Mucosa of rectum (tissue), 2 donors: ENCODE results near the gene RIT1.
"Not testable (repeated sequence)": the region's sequence is repeated elsewhere in the genome, so short reads cannot be mapped to it uniquely, and the experiment has no call there.

Experiments used
- H3K27ac ChIP-seq, 2 donors: one replicate each; pipeline ENCODE4 v1.7.0; 2013; ENCODE audit warnings: inconsistent platforms in 2 of 2, low read depth in 2 of 2, low read length in 2 of 2
- H3K27me3 ChIP-seq, 2 donors: one replicate each; pipeline ENCODE4 v1.7.0; 2013; ENCODE audit warnings: low read length in 2 of 2; ENCODE audit not compliant: control insufficient read depth in 2 of 2, insufficient read depth in 2 of 2
- H3K36me3 ChIP-seq, 2 donors: one replicate each; pipeline ENCODE4 v1.7.0; 2013; ENCODE audit warnings: low read length in 2 of 2; ENCODE audit not compliant: control insufficient read depth in 2 of 2, insufficient read depth in 2 of 2
- H3K4me1 ChIP-seq, 2 donors: one replicate each; pipeline ENCODE4 v1.7.0; 2013; ENCODE audit warnings: low read length in 2 of 2, mild to moderate bottlenecking in 1 of 2; ENCODE audit not compliant: control insufficient read depth in 2 of 2, insufficient read depth in 2 of 2
- H3K4me3 ChIP-seq, 2 donors: one replicate each; pipeline ENCODE4 v1.7.0; 2013; ENCODE audit warnings: low read length in 2 of 2
- H3K9ac ChIP-seq, 2 donors: one replicate each; pipeline ENCODE4 v1.7.0; 2013; ENCODE audit warnings: low read length in 2 of 2, low read depth in 1 of 2, mild to moderate bottlenecking in 1 of 2
- H3K9me3 ChIP-seq, 2 donors: one replicate each; pipeline ENCODE4 v1.7.0; 2013; ENCODE audit warnings: low read length in 2 of 2; ENCODE audit not compliant: control insufficient read depth in 2 of 2
- donor health status: healthy.
- donor health status: Normal muscosa, but diverticular disease.

Gene RIT1

DNA sequence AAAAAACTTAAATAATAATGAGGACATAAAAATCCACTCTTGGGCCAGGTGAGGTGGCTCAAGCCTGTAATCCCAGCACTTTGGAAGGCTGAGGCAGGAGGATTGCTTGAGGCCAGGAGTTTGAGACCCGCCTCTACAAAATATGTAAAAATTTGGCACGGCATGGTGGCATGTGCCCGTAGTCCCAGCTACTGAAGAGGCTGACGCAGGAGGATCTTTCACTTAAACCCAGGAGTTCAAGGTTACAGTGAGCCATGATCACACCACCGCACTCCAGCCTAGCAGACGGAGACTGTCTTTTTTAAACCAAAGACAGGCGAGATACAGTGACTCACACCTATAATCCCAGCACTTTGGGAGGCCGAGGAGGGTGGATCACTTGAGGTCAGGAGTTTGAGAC, 14.7 kb downstream of the RIT1 start:
- H3K27me3 ChIP-seq, H3K4me3 ChIP-seq, H3K9me3 ChIP-seq, H3K9ac ChIP-seq, H3K4me1 ChIP-seq, H3K27ac ChIP-seq: not testable (repeated sequence)
- peaks cover 27 to 39% of the 10 kb centered on the region in 2 donors for H3K36me3 ChIP-seq

DNA sequence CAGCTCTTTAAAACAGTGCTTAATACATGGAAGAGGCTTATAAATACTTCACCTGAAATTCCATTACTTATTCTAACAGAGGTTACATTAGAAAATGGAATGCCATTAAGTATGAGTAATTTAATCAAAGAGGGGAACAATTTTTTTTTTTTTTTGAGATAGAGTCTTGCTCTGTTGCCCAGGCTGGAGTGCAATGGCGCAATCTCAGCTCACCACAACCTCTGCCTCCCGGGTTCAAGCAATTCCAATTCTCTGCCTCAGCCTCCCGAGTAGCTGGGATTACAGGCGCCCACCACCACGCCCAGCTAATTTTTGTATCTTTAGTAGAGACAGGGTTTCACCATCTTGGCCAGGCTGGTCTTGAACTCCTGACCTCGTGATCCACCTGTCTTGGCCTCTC, 15.5 kb downstream of the RIT1 start:
- not testable (repeated sequence) for H3K4me3 ChIP-seq, H3K27me3 ChIP-seq, H3K9me3 ChIP-seq, H3K9ac ChIP-seq, H3K4me1 ChIP-seq, H3K27ac ChIP-seq
- peaks cover 21 to 31% of the 10 kb centered on the region in 2 donors for H3K36me3 ChIP-seq

DNA sequence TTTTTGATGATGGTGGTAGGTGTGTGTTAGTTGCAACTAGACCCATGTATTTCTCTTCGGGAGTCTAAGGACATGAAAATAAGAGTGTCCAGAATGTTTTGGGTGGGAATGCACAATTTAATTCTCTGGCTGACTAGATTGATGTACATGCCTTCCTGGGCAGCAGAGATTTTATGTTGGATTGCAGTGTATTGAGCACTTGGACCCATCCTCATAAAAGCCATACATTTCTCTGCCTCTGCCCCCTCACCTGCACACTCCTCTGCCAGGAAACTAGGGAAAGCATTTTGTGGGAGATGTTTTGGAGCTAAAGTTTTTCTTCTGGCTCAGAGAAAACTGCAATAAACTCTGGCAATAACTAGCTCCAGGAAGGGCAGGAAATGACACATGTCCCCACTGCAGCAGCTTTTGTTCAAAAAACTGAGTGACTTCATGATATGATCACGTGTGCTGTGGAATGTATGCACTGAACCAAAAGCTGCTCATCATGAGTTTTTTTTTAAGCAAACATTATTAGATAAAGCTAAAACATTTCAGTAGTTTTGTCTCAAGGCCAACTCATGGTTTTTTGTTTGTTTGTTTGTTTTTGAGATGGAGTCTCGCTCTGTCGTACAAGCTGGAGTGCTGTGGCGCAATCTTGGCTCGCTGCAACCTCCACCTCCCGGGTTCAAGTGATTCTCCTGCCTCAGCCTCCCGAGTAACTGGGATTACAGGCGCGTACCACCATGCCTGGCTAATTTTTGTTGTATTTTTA, 17.6 kb downstream of the RIT1 start:
- H3K4me3 ChIP-seq, result no peak overlapping the region
- no peaks in the 10 kb centered on the region for H3K27me3 ChIP-seq
- H3K9ac ChIP-seq, result no peak overlapping the region
- H3K4me1 ChIP-seq, result peaks cover 0 to 8% of the 10 kb centered on the region in 2 donors
- H3K36me3 ChIP-seq, result peaks cover under 1 to 10% of the 10 kb centered on the region in 2 donors
- no peaks in the 10 kb centered on the region for H3K9me3 ChIP-seq
- H3K27ac ChIP-seq, result peak overlapping the region; percentile 6 to 62

DNA sequence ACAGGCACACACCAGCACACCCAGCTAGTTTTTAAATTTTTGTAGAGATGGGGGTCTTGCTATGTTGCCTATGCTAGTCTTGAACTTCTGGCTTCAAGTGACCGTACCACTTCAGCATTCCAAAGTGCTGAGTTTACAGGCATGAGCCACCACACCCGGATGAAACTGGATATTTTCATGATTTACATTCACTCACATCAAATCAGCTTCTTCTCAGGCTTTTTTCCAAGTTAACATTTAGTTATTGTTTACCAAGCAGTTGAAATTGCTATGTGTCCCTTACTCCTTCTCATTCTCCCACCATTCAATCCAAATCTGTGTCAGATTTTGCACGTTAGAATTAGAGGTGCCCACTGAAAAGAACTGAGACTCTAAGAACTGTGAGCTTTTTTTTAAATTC, 18.4 kb downstream of the RIT1 start:
- no peaks in the 10 kb centered on the region for H3K9me3 ChIP-seq
- peak overlapping the region in 1 of 2 donors; percentile 62 for H3K27ac ChIP-seq
- no peak overlapping the region for H3K9ac ChIP-seq
- H3K4me3 ChIP-seq, result no peak overlapping the region
- H3K4me1 ChIP-seq, result peaks cover 0 to 8% of the 10 kb centered on the region in 2 donors
- peaks cover 0 to 9% of the 10 kb centered on the region in 2 donors for H3K36me3 ChIP-seq
- H3K27me3 ChIP-seq, result no peaks in the 10 kb centered on the region

DNA sequence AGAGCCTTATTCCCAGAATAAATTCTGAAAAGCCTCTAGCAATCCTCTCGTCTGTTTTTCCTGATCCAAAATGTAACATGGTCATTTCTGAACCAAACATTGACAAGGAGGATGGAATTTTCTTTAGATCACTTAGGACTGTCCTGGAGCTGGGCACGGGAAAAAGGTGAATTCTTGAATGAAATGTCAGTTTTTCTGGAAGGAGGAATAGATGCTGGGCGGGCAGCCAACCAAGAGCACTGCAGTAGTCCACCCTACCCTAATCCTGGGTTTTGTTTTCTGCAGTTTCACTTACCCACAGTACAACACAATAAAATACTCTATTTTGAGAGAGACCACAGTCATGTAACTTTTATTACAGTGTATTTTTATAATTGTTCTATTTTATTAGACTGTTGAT, 20.9 kb downstream of the RIT1 start:
- Histone ChIP-seq H3K4me3 (no peak overlapping the region), H3K27ac (no peak overlapping the region), H3K27me3 (no peaks in the 10 kb centered on the region), H3K9me3 (no peaks in the 10 kb centered on the region), H3K4me1 (peaks cover 0 to 8% of the 10 kb centered on the region in 2 donors), H3K9ac (no peak overlapping the region), H3K36me3 (no peaks in the 10 kb centered on the region)

DNA sequence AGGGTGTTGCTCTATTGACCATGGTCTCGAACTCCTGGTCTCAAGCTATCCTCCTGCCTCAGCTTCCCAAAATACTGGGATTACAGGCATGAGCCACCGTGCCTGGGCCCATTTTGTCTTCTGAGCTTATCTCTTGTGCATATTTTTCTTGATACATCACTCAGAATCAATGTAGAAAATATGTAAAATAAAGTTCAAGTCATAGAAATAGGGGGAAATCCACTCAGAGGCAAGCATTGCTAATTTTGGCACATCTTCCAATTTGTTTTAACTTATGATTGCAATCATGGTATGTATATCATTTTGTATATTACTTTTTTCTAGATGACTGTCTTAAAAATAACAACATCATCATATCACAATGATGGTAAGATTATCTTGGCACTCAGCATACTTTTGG, 21.6 kb downstream of the RIT1 start:
- H3K27ac ChIP-seq, result no peak overlapping the region
- H3K4me1 ChIP-seq, result peaks cover 0 to 8% of the 10 kb centered on the region in 2 donors
- H3K9ac ChIP-seq, result no peak overlapping the region
- H3K4me3 ChIP-seq, result no peak overlapping the region
- H3K27me3 ChIP-seq, result no peaks in the 10 kb centered on the region
- no peaks in the 10 kb centered on the region for H3K9me3 ChIP-seq
- H3K36me3 ChIP-seq, result no peaks in the 10 kb centered on the region

DNA sequence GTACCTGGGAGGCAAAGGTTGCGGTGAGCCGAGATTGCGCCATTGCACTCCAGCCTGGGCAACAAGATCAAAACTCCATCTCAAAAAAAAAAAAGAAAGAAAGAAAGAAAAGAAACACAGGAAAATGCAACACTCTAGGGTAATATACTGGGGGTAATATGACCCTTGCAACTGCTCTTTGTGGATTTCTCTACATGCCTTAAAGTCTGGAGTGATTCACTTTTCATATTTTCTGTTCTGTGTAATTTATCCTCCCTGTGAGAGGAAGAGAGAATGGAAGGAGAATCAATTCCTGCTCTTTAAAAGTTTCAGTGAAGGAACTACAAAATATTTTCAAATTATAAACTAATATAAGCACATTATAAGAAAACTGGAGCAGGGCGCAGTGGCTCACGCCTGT, 22.7 kb downstream of the RIT1 start:
- Histone ChIP-seq H3K27ac (no peak overlapping the region), H3K4me1 (peaks cover 0 to 8% of the 10 kb centered on the region in 2 donors), H3K36me3 (no peaks in the 10 kb centered on the region), H3K4me3 (no peak overlapping the region), H3K9ac (no peak overlapping the region), H3K9me3 (no peaks in the 10 kb centered on the region), H3K27me3 (no peaks in the 10 kb centered on the region)

DNA sequence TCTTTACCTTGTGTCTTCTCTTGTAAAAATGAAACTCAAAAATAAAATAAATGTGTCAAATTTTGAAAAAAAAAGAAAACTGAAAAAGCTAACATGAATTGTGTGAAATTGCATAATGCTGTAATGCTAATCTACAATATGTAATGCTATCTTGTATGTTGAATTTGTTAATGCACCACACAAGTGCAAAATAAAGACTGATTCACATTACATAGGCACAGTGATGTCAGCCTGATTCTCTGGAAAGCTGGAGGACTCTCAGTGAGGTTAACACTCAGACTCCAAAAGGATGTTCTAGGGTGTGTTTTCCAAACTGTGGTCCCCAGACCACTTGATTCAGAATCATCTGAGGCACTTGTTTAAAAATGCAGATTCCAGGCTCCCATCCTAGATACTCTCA, 26.2 kb downstream of the RIT1 start:
- H3K27me3 ChIP-seq, result no peaks in the 10 kb centered on the region
- H3K36me3 ChIP-seq, result peaks cover 0 to 2% of the 10 kb centered on the region in 2 donors
- H3K4me1 ChIP-seq, result peaks cover 0 to 2% of the 10 kb centered on the region in 2 donors
- no peak overlapping the region for H3K4me3 ChIP-seq
- no peaks in the 10 kb centered on the region for H3K9me3 ChIP-seq
- no peak overlapping the region for H3K27ac ChIP-seq
- H3K9ac ChIP-seq, result no peak overlapping the region

DNA sequence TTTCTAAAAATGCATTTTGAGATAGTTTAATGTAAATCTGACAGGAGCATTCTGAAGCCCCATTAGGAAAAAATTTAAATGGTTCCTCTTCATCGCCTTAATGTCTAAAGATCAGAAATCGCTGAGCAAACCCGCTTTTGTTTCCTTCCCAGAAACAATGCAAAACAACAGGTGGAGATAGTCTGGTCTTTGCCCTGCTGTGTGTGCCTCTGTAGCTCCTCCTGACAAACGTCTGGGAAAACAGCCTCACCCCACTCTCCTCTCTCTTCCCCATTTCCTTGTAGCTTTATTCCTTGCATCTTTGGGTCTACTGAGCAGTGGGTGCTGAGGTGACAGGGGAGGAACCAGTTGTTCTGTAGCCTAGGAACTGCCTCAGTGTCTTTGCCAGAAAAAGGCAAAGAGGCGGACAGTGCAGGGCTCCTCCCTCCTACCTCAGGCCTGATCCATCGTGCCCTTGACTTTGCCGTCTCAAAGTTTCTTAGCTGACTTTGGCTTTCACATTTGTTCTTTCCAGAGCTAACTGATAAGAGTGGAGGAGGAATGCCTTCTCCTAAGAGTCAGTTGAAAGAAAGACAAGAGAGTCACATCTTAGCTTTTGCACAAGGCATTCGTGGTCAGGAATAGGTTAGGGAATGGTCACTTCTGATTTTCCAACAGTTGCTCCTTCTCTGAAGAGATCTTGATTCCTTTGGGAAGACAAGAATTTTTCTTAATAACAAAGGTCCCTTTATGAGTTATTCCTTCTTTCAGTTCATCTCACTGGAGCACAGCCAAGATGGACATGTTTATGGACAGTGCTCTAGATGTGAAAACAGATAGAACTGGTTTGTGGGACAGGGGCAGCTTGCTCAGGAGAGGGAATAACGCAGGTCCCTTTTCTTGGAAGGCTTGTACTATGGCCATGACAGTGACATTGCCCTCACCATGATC, 26.9 kb downstream of the RIT1 start:
- no peak overlapping the region for H3K27ac ChIP-seq

DNA sequence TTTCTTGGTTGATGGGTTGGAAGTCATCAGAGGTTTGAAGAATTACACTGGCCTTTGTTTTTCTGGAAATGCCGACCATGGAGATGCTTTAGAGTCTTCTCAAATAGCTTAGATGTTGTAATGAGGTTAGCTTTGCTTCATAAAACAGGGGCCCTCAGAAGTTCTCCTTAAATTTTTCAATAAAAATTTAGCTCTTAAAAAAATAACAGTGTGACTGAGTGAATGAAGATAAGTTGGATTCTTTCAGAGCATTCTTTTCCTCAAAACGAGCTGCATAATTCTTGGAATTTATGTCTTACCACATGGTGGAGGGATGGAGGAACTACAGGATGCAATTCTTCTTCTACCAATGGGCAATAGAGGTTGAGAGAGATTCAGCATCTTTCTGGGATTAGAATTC, 28.4 kb downstream of the RIT1 start:
- no peak overlapping the region for H3K9ac ChIP-seq
- no peaks in the 10 kb centered on the region for H3K9me3 ChIP-seq
- H3K27ac ChIP-seq, result no peak overlapping the region
- peaks cover 0 to 2% of the 10 kb centered on the region in 2 donors for H3K36me3 ChIP-seq
- H3K4me1 ChIP-seq, result peaks cover 0 to 2% of the 10 kb centered on the region in 2 donors
- H3K27me3 ChIP-seq, result no peaks in the 10 kb centered on the region
- H3K4me3 ChIP-seq, result no peak overlapping the region

More for the DNA sequence above, 26.9 kb downstream of the RIT1 start:
- Histone ChIP-seq H3K4me3 (no peak overlapping the region), H3K36me3 (peaks cover 0 to 2% of the 10 kb centered on the region in 2 donors), H3K4me1 (peaks cover 0 to 2% of the 10 kb centered on the region in 2 donors), H3K9ac (no peak overlapping the region), H3K9me3 (no peaks in the 10 kb centered on the region), H3K27me3 (no peaks in the 10 kb centered on the region)
